Raji (cell line): ENCODE measurements around the gene ACY1.

ENCODE experiments used
- POLR2A ChIP-seq: IDR thresholded peaks from 2 replicates; pipeline ENCODE4 v1.6.1; 2011; ENCODE audit warnings: low read depth, low read length, control low read depth; ENCODE audit not compliant: insufficient read depth

Gene ACY1

DNA sequence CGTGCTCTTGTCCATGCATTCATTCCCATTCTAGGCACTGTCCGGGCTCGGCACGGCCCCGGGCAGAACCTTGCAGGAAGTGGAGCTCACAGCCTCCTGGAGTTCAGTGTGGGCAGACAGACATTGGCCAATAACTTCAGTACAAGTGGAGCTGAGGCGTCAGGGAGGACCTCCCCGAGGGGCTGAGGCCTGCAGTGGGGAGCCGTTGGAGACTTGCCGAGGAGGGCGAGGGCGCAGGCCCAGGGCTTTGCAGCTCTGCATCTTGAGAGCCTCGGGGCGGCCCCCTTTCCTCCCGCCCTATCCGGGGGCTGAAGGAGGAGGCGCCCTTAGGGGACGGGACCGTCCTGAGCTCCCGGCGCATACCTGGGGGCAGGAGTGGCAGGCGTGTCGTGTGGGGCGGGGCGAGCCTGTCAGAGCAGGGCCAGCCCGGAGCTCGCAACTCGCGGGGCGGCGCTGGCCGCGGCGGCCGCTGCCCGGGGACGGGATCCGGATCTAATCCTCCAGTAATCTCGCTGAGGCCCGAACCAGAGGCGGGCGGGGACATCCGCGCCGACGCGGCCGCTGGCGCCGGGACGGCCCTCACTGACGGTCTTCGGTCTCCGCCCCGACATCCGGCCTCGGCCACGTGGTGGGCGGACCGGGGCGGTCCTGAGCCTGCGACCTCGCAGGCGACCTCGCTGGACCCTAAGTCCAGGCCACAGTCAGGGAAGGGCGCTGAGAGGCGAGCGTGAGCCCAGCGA is at the start of gene ACY1:
TSS of gene ACY1 (plus strand) at position 698 of the 740 bp plus-strand sequence. CDS start 530 bp downstream, outside the sequence.
- peak; percentile 74 for TF ChIP-seq POLR2A

GRCh38 chr3:51934139-51934850 is 49.0 kb upstream of the ACY1 start:
- no peak for TF ChIP-seq POLR2A

GRCh38 chr3:51934991-51935885 is 48.1 kb upstream of the ACY1 start:
- no peak for TF ChIP-seq POLR2A

- no peak for TF ChIP-seq POLR2A
Measured at GRCh38 chr3:51935886-51936755, 47.2 kb upstream of the ACY1 start.

GRCh38 chr3:51937014-51937413 is 46.3 kb upstream of the ACY1 start:
- TF ChIP-seq POLR2A = no peak

GRCh38 chr3:51937611-51938450 is 45.5 kb upstream of the ACY1 start:
- no peak for TF ChIP-seq POLR2A

DNA sequence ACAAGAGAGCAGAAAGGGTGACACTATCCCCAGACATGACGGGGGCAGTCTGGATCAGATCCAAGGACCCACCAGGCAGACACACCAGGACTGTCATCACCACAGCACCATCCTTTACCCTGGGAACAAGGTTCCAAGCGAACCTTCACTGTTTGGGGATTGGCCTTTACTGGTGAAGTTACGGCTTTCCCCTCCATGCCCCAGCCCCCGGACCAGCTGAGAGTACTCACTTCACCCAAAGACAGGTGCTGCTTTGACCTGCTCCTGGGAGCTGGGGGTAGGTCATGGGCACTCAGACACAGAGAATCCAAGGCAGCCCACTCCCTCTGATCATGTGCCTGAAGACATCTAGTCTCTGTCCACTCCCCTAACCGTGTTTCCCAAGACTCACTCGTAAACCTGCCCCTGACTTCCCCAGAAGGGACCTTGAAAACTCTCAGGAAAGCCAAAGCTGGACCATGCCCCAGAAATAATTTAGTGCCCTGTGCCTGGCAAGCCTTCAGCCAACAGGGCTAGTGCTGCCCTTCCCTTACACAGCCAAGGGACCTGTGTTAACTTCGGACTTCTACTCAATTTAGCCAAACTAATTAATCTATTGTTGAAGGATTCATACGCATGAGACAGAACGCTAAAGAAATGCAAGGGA is 44.4 kb upstream of the ACY1 start:
- TF ChIP-seq POLR2A = no peak

DNA sequence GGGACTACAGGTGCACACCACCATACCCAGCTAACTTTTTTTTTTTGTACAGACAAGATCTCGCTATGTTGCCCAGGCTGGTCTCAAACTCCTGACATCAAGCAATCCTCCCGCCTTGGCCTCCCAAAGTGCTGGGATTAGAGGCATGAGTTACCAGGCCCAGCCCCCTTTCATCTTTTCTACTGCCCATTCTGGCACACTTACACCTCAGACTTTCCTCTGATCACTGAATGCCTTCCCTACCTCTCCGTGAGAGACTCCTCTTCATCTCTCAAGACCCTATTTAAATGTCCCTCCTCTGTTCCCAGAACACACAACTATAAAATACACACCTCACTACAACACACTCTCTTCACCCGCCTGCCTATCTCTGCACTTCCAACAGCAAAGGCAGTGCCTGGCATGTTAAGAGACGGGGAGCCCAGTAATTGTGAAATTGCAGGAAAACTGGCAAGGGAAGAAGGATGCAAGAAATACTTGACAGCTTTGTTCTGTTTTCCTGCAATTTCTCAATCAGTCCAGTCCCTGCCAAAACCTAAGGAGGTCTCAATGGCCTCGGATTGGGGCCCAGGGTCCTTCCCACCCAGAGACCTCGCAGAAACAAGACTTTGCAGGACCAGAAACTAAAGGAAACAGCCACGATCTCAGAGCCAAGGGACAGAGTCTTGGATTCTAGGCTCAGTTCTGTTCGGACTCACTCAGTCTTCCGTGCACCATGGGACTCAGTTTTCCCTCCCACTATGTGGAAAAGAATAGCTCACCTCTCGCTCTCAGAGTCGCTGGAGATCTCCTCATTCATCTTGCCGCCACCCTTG is 42.5 kb upstream of the ACY1 start:
- no peak for TF ChIP-seq POLR2A

GRCh38 chr3:51941463-51941797 is 41.9 kb upstream of the ACY1 start:
- no peak for TF ChIP-seq POLR2A

DNA sequence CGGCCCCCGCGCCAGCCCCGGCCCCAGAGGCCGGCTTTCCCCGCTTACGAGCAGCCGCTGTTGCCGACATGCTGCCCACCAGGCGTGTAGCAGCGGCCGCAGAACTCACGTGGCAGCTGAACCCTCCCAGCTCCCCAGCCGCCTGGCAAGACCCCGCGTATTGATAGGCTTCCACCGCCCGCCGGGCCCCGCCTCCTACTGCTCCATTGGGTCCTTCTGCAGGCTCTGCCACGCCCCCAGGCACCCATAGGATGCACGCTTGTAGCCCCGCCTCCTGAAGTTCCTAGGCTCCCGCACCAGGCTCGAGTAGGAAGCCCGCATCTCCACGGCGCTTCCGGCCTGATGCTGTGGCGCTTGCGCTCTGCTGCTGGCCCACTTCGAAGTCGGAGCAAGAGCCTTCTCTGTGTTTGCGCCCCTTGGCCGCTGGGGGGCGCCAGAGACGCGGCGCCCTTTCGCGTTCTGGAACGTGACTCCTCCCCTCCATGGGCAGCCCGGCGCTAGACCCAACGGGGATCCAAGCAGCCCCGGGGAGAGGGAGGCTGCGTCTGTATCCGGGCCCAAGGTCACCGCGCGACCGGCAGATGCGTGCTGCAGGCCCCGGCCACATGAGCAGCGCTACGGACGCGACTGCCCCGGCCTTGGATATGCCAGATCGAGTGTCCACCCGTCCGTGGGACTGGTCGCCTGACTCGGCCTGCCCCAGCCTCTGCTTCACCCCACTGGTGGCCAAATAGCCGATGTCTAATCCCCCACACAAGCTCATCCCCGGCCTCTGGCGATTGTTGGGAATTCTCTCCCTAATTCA is 41.3 kb upstream of the ACY1 start, which contains the start of the genes PARP3 and RRP9:
TSS of gene PARP3 (plus strand) at position 566 of the 805 bp plus-strand sequence. CDS start 993 bp downstream, outside the sequence.
TSS of gene RRP9 (minus strand) at position 107 of the 805 bp plus-strand sequence. CDS start at position 70, 37 bp downstream.
- TF ChIP-seq POLR2A = peak; percentile 75
